Stimulated activated CD4-positive, alpha-beta T cell treated with anti-CD3 and anti-CD28 coated beads, TNF-alpha, amount 100 ng/mL, for 4 hours (primary cell): ENCODE results near the gene GGTLC2.
"Not testable (repeated sequence)": the region's sequence is repeated elsewhere in the genome, so short reads cannot be mapped to it uniquely, and the experiment has no call there.

ENCODE experiments used
- DNase-seq, 3 experiments: peaks; one replicate each; pipeline ENCODE4 v3.0.0-alpha.2; 2020; ENCODE audit warnings: low read depth in 3 of 3

GGTLC2 gene

GRCh38 chr22:22669093-22669492, 24.7 kb downstream of the GGTLC2 start:
- DNase-seq: no peak

- no peak for DNase-seq
Measured at GRCh38 chr22:22670076-22670795, 25.8 kb downstream of the GGTLC2 start.

- DNase-seq: no peak
Measured at GRCh38 chr22:22671506-22671905, 27.1 kb downstream of the GGTLC2 start.

- DNase-seq: no peak
Measured at GRCh38 chr22:22673099-22673498, 28.7 kb downstream of the GGTLC2 start.

GRCh38 chr22:22673628-22674027, 29.2 kb downstream of the GGTLC2 start:
- DNase-seq: no peak

- DNase-seq: no peak
Measured at GRCh38 chr22:22674467-22674866, 30.1 kb downstream of the GGTLC2 start.

- DNase-seq: no peak
Measured at GRCh38 chr22:22678970-22679369, 34.6 kb downstream of the GGTLC2 start.

GRCh38 chr22:22680396-22680795, 36.0 kb downstream of the GGTLC2 start:
- DNase-seq: no peak

- no peak for DNase-seq
Measured at GRCh38 chr22:22681221-22681739, 36.9 kb downstream of the GGTLC2 start.

GRCh38 chr22:22682196-22682595, 37.8 kb downstream of the GGTLC2 start:
- no peak for DNase-seq

- no peak for DNase-seq
Measured at GRCh38 chr22:22682807-22683667, 38.6 kb downstream of the GGTLC2 start.

GRCh38 chr22:22683668-22684361, 39.4 kb downstream of the GGTLC2 start:
- DNase-seq: no peak

GRCh38 chr22:22684580-22685561, 40.5 kb downstream of the GGTLC2 start:
- no peak for DNase-seq

- no peak for DNase-seq
Measured at GRCh38 chr22:22685586-22685985, 41.2 kb downstream of the GGTLC2 start.

GRCh38 chr22:22686202-22687115, 42.0 kb downstream of the GGTLC2 start:
- not testable (repeated sequence) for DNase-seq

GRCh38 chr22:22687638-22688500, 43.5 kb downstream of the GGTLC2 start:
- no peak for DNase-seq

GRCh38 chr22:22689621-22690345, 45.4 kb downstream of the GGTLC2 start:
- DNase-seq: no peak

- DNase-seq: no peak
Measured at GRCh38 chr22:22691055-22691454, 46.6 kb downstream of the GGTLC2 start.
